AG09309 (cell line): ENCODE data around the gene STX8.

ENCODE experiments used
- DNase-seq: peaks from one replicate; pipeline ENCODE4 v3.0.0-alpha.2; 2010; ENCODE audit warnings: low read depth
- H3K4me3 ChIP-seq: 2 replicates; pipeline ENCODE4 v1.5.1; 2011; ENCODE audit warnings: mild to moderate bottlenecking, low read depth, low read length, moderate library complexity; ENCODE audit not compliant: control insufficient read depth
- CTCF ChIP-seq: IDR thresholded peaks from 2 replicates; pipeline ENCODE4 v1.5.1; 2011; ENCODE audit warnings: mild to moderate bottlenecking, low read depth, low read length, inconsistent platforms; ENCODE audit not compliant: insufficient read depth, control insufficient read depth; ENCODE audit errors: missing control alignments

Gene STX8

GRCh38 chr17:9213303-9213640 lies 362.3 kb downstream of the STX8 start:
- DNase-seq = no peak
- no peak for TF ChIP-seq CTCF
- no peak overlapping the region for H3K4me3 ChIP-seq

DNA sequence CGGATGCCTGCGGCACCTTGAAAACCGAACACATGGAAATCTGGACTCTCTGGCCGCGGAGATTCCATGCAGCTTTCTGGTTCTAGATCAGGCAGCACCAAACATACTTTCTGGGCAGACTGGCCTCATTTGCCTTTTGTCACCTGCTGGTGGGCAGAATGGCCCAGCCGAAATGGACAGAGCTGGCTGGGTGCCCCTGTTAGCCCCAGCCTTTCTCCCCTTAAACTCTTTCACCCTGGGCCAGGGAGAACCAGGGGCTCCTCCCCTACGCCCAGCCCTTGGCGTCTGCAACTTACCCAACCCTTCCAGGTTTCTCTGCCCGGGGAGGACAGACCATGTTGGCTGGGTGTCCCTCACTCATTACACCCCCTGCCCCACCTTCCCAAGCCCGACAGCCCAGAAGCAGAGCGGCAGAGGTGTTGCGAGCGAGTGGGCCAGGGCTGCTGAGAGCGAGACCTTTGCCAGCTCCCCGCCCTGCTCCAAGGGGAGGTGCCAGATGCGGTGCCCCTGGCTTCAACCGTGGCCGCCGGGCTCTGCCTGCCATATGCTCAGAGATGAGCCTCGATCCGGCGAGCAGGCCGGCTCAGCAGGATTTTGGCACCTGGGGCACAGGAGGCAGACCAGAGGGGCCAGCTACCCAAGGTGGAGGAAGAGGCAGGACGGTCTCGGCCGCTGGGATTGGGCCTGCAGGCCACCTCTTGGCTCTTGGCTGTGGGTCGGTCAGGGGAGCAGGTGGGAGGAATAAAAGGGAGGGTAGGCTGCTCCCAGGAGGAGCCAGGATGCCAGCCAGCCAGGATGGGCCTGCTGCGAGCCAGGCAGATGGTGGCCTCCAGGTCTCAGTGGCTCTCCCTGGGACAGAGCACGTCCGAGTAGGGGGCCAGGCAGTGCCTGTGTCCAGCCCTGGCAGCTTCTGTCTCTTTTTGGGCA lies 363.0 kb downstream of the STX8 start:
- no peak overlapping the region for H3K4me3 ChIP-seq
- DNase-seq = no peak
- TF ChIP-seq CTCF = no peak

- TF ChIP-seq CTCF = no peak
These were observed 364.4 kb downstream of the STX8 start for GRCh38 chr17:9211133-9211765.

GRCh38 chr17:9209781-9210370 lies 365.7 kb downstream of the STX8 start:
- no peak overlapping the region for H3K4me3 ChIP-seq
- no peak for TF ChIP-seq CTCF
- no peak for DNase-seq

More at GRCh38 chr17:9211133-9211765, 364.4 kb downstream of the STX8 start:
- no peak overlapping the region for H3K4me3 ChIP-seq
- DNase-seq = no peak

DNA sequence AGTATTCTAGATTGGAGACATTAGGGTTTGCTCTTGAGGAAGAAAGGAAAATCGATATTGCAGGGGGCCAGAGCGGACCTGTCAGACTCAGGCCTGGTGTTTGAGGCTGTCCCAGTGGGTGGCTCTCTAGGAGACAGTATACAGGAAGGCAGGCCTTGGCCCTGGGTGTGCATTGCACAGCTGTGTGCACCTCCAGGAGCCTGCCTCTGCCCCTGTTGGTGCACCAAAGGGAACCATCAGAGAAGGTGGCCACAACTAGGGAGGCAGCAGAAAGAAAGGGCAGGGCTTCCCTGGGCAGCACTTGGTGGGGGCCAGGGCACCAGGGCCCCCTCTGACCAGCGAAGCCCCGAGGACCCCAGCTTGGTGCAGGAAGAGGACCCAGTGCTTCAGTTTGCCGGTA lies 366.3 kb downstream of the STX8 start:
- no peak for DNase-seq
- no peak overlapping the region for H3K4me3 ChIP-seq
- TF ChIP-seq CTCF = no peak

- H3K4me3 ChIP-seq = no peak overlapping the region
- TF ChIP-seq CTCF = no peak
- no peak for DNase-seq
These were observed 367.1 kb downstream of the STX8 start for GRCh38 chr17:9208381-9209105.
